Transverse colon (tissue), 4 donors: Measurements from ENCODE around the gene SH3RF1. TPM values are rescaled to one million over a fixed set of nuclear protein-coding genes. Genes with fewer than 3 reads are reported as not detected.

Source experiments
- DNase-seq: peaks from one replicate; pipeline ENCODE4 v3.0.0-alpha.2; 2019
- H3K27ac ChIP-seq, 4 donors: fragments of 200-600 bp; sonication (generic); 2 replicates each; pipeline ENCODE4 v1.5.1; 2016 to 2018; ENCODE audit warnings: inconsistent platforms in 4 of 4
- H3K27me3 ChIP-seq: fragments of 200-600 bp; sonication (generic); 2 replicates; pipeline ENCODE4 v1.5.1; 2017; ENCODE audit warnings: inconsistent platforms
- H3K36me3 ChIP-seq, 4 donors: fragments of 200-600 bp; sonication (generic); 2 replicates each; pipeline ENCODE4 v1.5.1; 2017 to 2019; ENCODE audit warnings: inconsistent platforms in 4 of 4
- H3K4me1 ChIP-seq, 4 donors: fragments of 200-600 bp; sonication (generic); 2 replicates each; pipeline ENCODE4 v1.5.1; 2017 to 2020; ENCODE audit warnings: inconsistent platforms in 4 of 4
- H3K4me3 ChIP-seq, 4 donors: fragments of 200-600 bp; sonication (generic); 1 replicate in 1 of 4; 2 replicates in 3 of 4; pipeline versions ENCODE4 v1.5.1 to v1.6.1; 2017 to 2019; ENCODE audit warnings: inconsistent platforms in 4 of 4
- H3K9me3 ChIP-seq, 2 donors: fragments of 200-600 bp; sonication (generic); 2 replicates each; pipeline ENCODE4 v1.5.1; 2017 to 2019; ENCODE audit warnings: inconsistent platforms in 2 of 2
- CTCF ChIP-seq, 5 experiments: fragments of 200-600 bp in 3 of 5; fragments of 450-650 bp in 2 of 5; sonication (generic) in 3 of 5; IDR thresholded peaks; 1 replicate in 2 of 5; 2 replicates in 3 of 5; pipeline ENCODE4 v1.5.1; 2016 to 2017; ENCODE audit warnings: antibody characterized with exemption in 5 of 5, inconsistent platforms in 3 of 5, mild to moderate bottlenecking in 2 of 5, moderate library complexity in 1 of 5
- EP300 ChIP-seq: sonication (generic); formaldehyde crosslinking; IDR thresholded peaks from one replicate; pipeline ENCODE4 v1.6.1; 2017; ENCODE audit warnings: antibody characterized with exemption, low read depth
- POLR2A ChIP-seq: fragments of 450-650 bp; IDR thresholded peaks from one replicate; pipeline ENCODE4 v1.6.1; 2016; ENCODE audit warnings: antibody characterized with exemption, mild to moderate bottlenecking, moderate library complexity
- POLR2AphosphoS5 ChIP-seq, 3 donors: sonication (generic); formaldehyde crosslinking; IDR thresholded peaks; one replicate each; pipeline ENCODE4 v1.6.1; 2016; ENCODE audit warnings: antibody characterized with exemption in 3 of 3
- WGBS, 2 donors: methylation state at CpG; one replicate each; pipeline ENCODE4 v1.1.5; 2018; ENCODE audit warnings: low coverage in 1 of 2; 5-methylcytosine and 5-hydroxymethylcytosine counted together
- in situ Hi-C, 4 donors: fragments of 200-750 bp; cut with MboI; loops; one replicate each; pipeline versions ENCODE4 v1.15.0 to v1.15.1; 2017; ENCODE audit warnings: low sequenced_read_pairs in 3 of 4, low pct_ligation_motif_present in 1 of 4, low pct_unique_long_range_greater_than_20kb in 1 of 4
- intact Hi-C: fragments of 100-400 bp; cut with DNase I; formaldehyde crosslinking; loops from one replicate; pipeline ENCODE4 v1.15.1; 2023; ENCODE audit warnings: low total_unique reads
- total RNA-seq, 4 donors: library from RNA; depleted of rRNA; stranded (reverse); fragments of >200 nt; gene quantifications; one replicate each; pipeline ENCODE4 v1.1.0, GENCODE V29; 2016

Gene SH3RF1
- total RNA-seq, 4 donors from 2014 or later: 49.0 to 63.4 (median 54.3) TPM

- TF ChIP-seq CTCF (IDR thresholded peaks at IDR 0.05): no peak
- no peak for TF ChIP-seq EP300
- TF ChIP-seq POLR2AphosphoS5 (IDR thresholded peaks at IDR 0.05): no peak
- no peak for TF ChIP-seq POLR2A
- intact Hi-C loops: no loop called here
- H3K27ac ChIP-seq: no peak overlapping the region
- H3K27me3 ChIP-seq: no peaks in the 10 kb centered on the region
- 73 to 84% methylated on average over 2 of the region's 2 CpGs for WGBS, 2 donors
- H3K36me3 ChIP-seq: no peaks in the 10 kb centered on the region
- in situ Hi-C loops: no loop called here
- H3K4me1 ChIP-seq: peaks cover under 1 to 46% (median 15%) of the 10 kb centered on the region in 4 donors
- DNase-seq: no peak
- no peak overlapping the region for H3K4me3 ChIP-seq
- no peaks in the 10 kb centered on the region for H3K9me3 ChIP-seq
Measured at GRCh38 chr4:169243825-169244609, 26.7 kb downstream of the SH3RF1 start.

GRCh38 chr4:169241464-169241863, 29.3 kb downstream of the SH3RF1 start:
- intact Hi-C loops: no loop called here
- TF ChIP-seq CTCF (IDR thresholded peaks at IDR 0.05): no peak
- TF ChIP-seq POLR2A: no peak
- TF ChIP-seq POLR2AphosphoS5 (IDR thresholded peaks at IDR 0.05): no peak
- TF ChIP-seq EP300: no peak
- no peak for DNase-seq
- Histone ChIP-seq H3K4me3 (no peak overlapping the region), H3K27me3 (no peaks in the 10 kb centered on the region), H3K27ac (no peak overlapping the region), H3K4me1 (peaks cover 0 to 49% (median 16%) of the 10 kb centered on the region in 4 donors), H3K36me3 (no peaks in the 10 kb centered on the region), H3K9me3 (no peaks in the 10 kb centered on the region)
- in situ Hi-C loops: no loop called here
- WGBS, 2 donors: 98 to 100% methylated on average over 1 to 2 of the region's 2 CpGs

- intact Hi-C loops: no loop called here
- no peak for DNase-seq
- Histone ChIP-seq H3K27me3 (no peaks in the 10 kb centered on the region), H3K4me1 (peaks cover 2 to 37% (median 15%) of the 10 kb centered on the region in 4 donors), H3K9me3 (no peaks in the 10 kb centered on the region), H3K27ac (no peak overlapping the region), H3K4me3 (no peak overlapping the region), H3K36me3 (no peaks in the 10 kb centered on the region)
- 42 to 77% methylated on average over 2 to 7 of the region's 7 CpGs for WGBS, 2 donors
- in situ Hi-C loops: no loop called here
- TF ChIP-seq POLR2AphosphoS5 (IDR thresholded peaks at IDR 0.05) (no peak), CTCF (IDR thresholded peaks at IDR 0.05) (no peak), POLR2A (no peak), EP300 (no peak)
Measured at GRCh38 chr4:169239221-169239905, 31.4 kb downstream of the SH3RF1 start.

- TF ChIP-seq POLR2A (no peak), POLR2AphosphoS5 (IDR thresholded peaks at IDR 0.05) (no peak), EP300 (no peak)
- in situ Hi-C loops: no loop called here
- intact Hi-C loops: no loop called here
- no peak overlapping the region for H3K27ac ChIP-seq
- no peaks in the 10 kb centered on the region for H3K36me3 ChIP-seq
- 50 to 80% methylated on average over 1 of the region's 1 CpG for WGBS, 2 donors
- H3K27me3 ChIP-seq: no peaks in the 10 kb centered on the region
- H3K4me1 ChIP-seq: peaks cover 2 to 30% (median 8%) of the 10 kb centered on the region in 4 donors
- no peak overlapping the region for H3K4me3 ChIP-seq
- H3K9me3 ChIP-seq: no peaks in the 10 kb centered on the region
- DNase-seq: no peak
Measured at GRCh38 chr4:169238445-169238844, 32.3 kb downstream of the SH3RF1 start.
